ENCODE measurements around the gene SMPX.

The SMPX gene

DNA sequence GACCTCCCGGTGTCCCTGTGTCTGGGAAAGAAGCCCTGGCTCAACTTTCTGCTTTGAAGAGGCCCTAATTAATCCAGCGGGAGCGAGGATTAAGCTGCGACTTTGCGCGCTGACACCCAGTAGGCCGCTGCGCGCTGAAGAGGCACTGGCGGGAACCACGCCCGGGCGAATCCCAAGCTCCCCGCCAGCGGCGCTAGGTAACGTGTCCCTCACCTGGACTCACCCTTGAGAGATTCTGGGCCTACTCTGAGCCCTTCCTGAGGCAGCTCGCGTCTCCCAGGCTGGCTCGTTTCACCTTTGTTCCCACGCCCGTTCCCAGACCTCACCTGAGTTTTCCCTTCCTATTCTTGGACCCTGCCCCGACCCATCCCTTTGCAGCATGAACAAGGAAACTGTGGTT, 99.2 kb downstream of the SMPX start:
- Histone ChIP-seq H3K27ac (ENCODE audit: low read depth, low read length) (no peak overlapping the region), H3K23ac (ENCODE audit: low read length) (no peak overlapping the region), H3K56ac (ENCODE audit: low read length) (no peak overlapping the region), H3K79me2 (ENCODE audit: control insufficient read depth, insufficient read depth, low read length) (no peaks in the 10 kb centered on the region), H3K9ac (ENCODE audit: low read length) (no peak overlapping the region), H2BK120ac (ENCODE audit: low read depth, low read length) (no peak overlapping the region), H2BK15ac (replicated peaks; ENCODE audit: low read depth) (no peak overlapping the region), H2BK5ac (ENCODE audit: low read length) (no peak overlapping the region), H3K18ac (ENCODE audit: low read length) (no peak overlapping the region), H2AK5ac (ENCODE audit: low read length) (no peak overlapping the region), H3K27me3 (ENCODE audit: insufficient read depth, low read length, poor library complexity) (no peaks in the 10 kb centered on the region), H3K4me3 (ENCODE audit: low read length) (no peak overlapping the region), H3K4me2 (ENCODE audit: low read length) (no peak overlapping the region), H3K4me1 (ENCODE audit: control insufficient read depth, low read depth, low read length) (no peaks in the 10 kb centered on the region), H3K4ac (ENCODE audit: low read depth, low read length) (no peak overlapping the region), H4K5ac (ENCODE audit: low read length) (no peak overlapping the region), H3K79me1 (ENCODE audit: low read length) (no peaks in the 10 kb centered on the region), H4K8ac (ENCODE audit: low read depth, low read length) (no peak overlapping the region), H3K36me3 (ENCODE audit: control insufficient read depth, insufficient read depth, low read length) (no peaks in the 10 kb centered on the region)
- WGBS (ENCODE audit: extremely low coverage, insufficient coverage, low lambda C conversion rate) = no CpG with 5 or more reads among the region's 23 CpGs
- no peak for DNase-seq

DNA sequence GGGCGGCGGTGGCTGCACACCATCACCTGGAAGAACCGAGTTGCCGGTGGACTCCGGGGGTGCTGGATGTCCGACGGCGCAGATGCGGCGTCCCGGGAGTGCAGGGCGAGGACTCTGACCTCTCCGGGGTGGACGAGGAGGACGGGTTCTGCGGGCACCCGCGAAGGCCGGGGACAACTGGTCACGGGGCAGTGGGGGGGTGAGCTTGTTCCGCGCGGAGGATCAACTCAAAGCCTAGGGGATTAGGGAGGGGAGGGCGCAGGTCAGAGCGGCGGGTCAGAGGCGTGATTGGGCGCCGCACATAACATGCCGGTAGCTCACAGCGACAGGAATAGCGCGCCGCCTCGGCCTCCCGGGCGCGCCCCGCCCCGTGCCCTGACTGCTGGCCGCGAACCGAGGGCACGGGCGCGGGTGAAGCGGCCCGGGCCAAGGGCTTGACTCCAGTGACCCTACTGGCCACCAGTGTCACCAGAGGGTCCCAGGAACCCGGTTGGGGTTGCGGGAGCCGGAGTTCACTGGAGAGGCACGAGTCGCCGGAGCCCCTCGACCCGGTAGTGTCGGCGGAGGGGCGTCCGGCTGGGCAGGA, 99.7 kb downstream of the SMPX start, which contains the start of gene KLHL34:
Gene KLHL34 (minus strand): TSS at position 179 of the 586 bp plus-strand sequence. CDS start 542 bp downstream, outside the sequence.
- no peak within 1 kb of the TSS for H4K5ac ChIP-seq (ENCODE audit: low read length)
- H3K4me2 ChIP-seq (ENCODE audit: low read length) = no peak within 1 kb of the TSS
- H3K4me1 ChIP-seq (ENCODE audit: control insufficient read depth, low read depth, low read length) = no peaks in the 10 kb centered on the region
- H3K4ac ChIP-seq (ENCODE audit: low read depth, low read length) = no peak within 1 kb of the TSS
- no peak within 1 kb of the TSS for H2BK120ac ChIP-seq (ENCODE audit: low read depth, low read length)
- no peak within 1 kb of the TSS for H2AK5ac ChIP-seq (ENCODE audit: low read length)
- no peak within 1 kb of the TSS for H3K9ac ChIP-seq (ENCODE audit: low read length)
- H3K27ac ChIP-seq (ENCODE audit: low read depth, low read length) = no peak within 1 kb of the TSS
- H3K23ac ChIP-seq (ENCODE audit: low read length) = no peak within 1 kb of the TSS
- H3K79me1 ChIP-seq (ENCODE audit: low read length) = no peaks in the 10 kb centered on the region
- no peak within 1 kb of the TSS for H2BK15ac ChIP-seq (replicated peaks; ENCODE audit: low read depth)
- no peak for DNase-seq
- H3K36me3 ChIP-seq (ENCODE audit: control insufficient read depth, insufficient read depth, low read length) = no peaks in the 10 kb centered on the region
- no peak within 1 kb of the TSS for H3K56ac ChIP-seq (ENCODE audit: low read length)
- H2BK5ac ChIP-seq (ENCODE audit: low read length) = no peak within 1 kb of the TSS
- WGBS (ENCODE audit: extremely low coverage, insufficient coverage, low lambda C conversion rate) = no CpG with 5 or more reads among the region's 60 CpGs
- no peaks in the 10 kb centered on the region for H3K27me3 ChIP-seq (ENCODE audit: insufficient read depth, low read length, poor library complexity)
- H3K4me3 ChIP-seq (ENCODE audit: low read length) = no peak within 1 kb of the TSS
- no peak within 1 kb of the TSS for H3K18ac ChIP-seq (ENCODE audit: low read length)
- no peak within 1 kb of the TSS for H4K8ac ChIP-seq (ENCODE audit: low read depth, low read length)
- H3K79me2 ChIP-seq (ENCODE audit: control insufficient read depth, insufficient read depth, low read length) = no peaks in the 10 kb centered on the region

DNA sequence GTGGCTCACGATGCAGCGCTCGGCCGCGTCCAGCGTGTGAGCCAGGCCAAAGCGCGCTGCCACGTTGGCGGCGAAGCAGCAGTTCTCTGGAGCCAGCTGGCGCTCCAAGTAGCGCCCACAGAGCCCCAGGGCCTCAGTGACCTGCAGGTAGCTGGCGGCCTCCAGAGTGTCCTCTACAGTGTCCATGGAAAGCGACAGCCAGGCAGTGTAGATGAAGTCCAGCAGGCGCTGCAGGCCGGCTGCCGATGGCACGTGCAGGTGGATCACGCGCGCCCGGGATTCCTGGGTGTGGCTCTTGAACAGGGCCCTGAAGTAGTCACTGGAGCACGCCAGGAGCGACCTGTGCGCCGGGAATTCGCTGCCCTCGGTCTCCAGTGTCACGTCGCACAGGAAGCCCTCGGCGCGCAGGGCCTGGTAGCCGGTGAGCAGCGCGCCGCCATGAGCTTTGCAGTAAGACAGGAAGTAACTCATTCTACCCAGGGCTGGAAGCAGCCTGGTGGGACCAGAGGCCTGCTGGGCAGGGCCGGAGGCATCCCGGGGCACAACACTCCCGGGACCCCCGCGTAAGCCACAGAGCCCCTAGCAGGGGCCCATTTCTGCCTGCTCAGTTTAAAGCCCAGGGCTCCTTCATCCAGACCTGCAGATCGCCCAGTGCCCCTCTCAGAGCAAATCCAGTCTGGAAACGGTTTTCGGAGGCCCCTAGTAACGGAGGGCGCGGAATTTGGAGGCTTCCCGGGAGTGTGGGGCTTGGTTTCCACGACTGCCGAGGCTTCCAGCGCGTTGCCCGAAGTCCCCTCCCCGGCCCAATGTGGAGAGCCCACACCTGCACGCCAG, 100.4 kb downstream of the SMPX start:
- no peaks in the 10 kb centered on the region for H3K27me3 ChIP-seq (ENCODE audit: insufficient read depth, low read length, poor library complexity)
- no peak overlapping the region for H2BK15ac ChIP-seq (replicated peaks; ENCODE audit: low read depth)
- H2AK5ac ChIP-seq (ENCODE audit: low read length) = no peak overlapping the region
- no peaks in the 10 kb centered on the region for H3K79me2 ChIP-seq (ENCODE audit: control insufficient read depth, insufficient read depth, low read length)
- no peak overlapping the region for H2BK120ac ChIP-seq (ENCODE audit: low read depth, low read length)
- H3K4me3 ChIP-seq (ENCODE audit: low read length) = no peak overlapping the region
- no peak overlapping the region for H4K5ac ChIP-seq (ENCODE audit: low read length)
- no peaks in the 10 kb centered on the region for H3K4me1 ChIP-seq (ENCODE audit: control insufficient read depth, low read depth, low read length)
- H3K4me2 ChIP-seq (ENCODE audit: low read length) = no peak overlapping the region
- no peak overlapping the region for H4K8ac ChIP-seq (ENCODE audit: low read depth, low read length)
- H3K23ac ChIP-seq (ENCODE audit: low read length) = no peak overlapping the region
- WGBS (ENCODE audit: extremely low coverage, insufficient coverage, low lambda C conversion rate) = no CpG with 5 or more reads among the region's 57 CpGs
- no peak overlapping the region for H3K9ac ChIP-seq (ENCODE audit: low read length)
- no peak overlapping the region for H3K56ac ChIP-seq (ENCODE audit: low read length)
- no peak overlapping the region for H2BK5ac ChIP-seq (ENCODE audit: low read length)
- no peaks in the 10 kb centered on the region for H3K36me3 ChIP-seq (ENCODE audit: control insufficient read depth, insufficient read depth, low read length)
- H3K27ac ChIP-seq (ENCODE audit: low read depth, low read length) = no peak overlapping the region
- H3K18ac ChIP-seq (ENCODE audit: low read length) = no peak overlapping the region
- DNase-seq = no peak
- H3K4ac ChIP-seq (ENCODE audit: low read depth, low read length) = no peak overlapping the region
- H3K79me1 ChIP-seq (ENCODE audit: low read length) = no peaks in the 10 kb centered on the region

DNA sequence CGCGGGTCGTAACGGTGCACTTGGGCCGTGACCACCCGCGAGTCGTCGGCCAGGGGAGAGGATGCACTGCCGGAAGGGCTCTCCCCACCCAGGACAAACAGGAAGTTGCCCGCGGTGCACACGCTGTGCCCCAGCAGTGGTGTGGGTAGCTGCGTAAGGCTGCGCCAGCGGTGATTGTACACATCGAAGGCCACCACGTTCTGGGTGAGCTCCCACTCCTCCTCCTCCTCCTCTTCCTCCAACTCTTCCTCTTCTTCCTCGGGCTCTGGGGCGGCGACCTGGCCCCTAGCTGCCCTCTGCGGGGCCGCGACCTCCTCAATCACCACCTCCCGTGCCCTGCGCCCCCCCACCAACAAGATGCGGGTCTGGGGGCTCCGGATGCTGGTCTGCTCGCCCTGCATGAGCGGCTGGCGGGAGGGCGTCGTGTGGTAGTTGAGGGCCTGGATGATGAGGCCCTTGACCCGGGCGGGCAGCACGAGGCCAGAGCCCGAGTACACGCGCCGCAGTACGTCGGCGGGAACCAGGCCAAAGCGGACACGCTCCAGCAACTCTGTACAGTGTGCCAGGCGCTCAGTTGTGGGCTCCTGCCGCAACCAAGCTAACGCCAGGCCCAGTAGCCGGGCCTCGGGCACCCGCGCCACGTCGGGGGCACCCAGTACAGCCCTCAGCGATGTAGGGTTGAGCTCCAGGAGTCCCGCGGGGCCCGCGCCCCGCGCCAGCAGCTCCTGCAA, 101.2 kb downstream of the SMPX start:
- no peaks in the 10 kb centered on the region for H3K79me2 ChIP-seq (ENCODE audit: control insufficient read depth, insufficient read depth, low read length)
- H3K79me1 ChIP-seq (ENCODE audit: low read length) = no peaks in the 10 kb centered on the region
- H3K4ac ChIP-seq (ENCODE audit: low read depth, low read length) = no peak overlapping the region
- H3K36me3 ChIP-seq (ENCODE audit: control insufficient read depth, insufficient read depth, low read length) = no peaks in the 10 kb centered on the region
- no peak overlapping the region for H3K9ac ChIP-seq (ENCODE audit: low read length)
- H3K4me1 ChIP-seq (ENCODE audit: control insufficient read depth, low read depth, low read length) = no peaks in the 10 kb centered on the region
- no peak overlapping the region for H2BK5ac ChIP-seq (ENCODE audit: low read length)
- H3K56ac ChIP-seq (ENCODE audit: low read length) = no peak overlapping the region
- DNase-seq = no peak
- H3K23ac ChIP-seq (ENCODE audit: low read length) = no peak overlapping the region
- H3K4me3 ChIP-seq (ENCODE audit: low read length) = no peak overlapping the region
- no peak overlapping the region for H2AK5ac ChIP-seq (ENCODE audit: low read length)
- no peak overlapping the region for H2BK15ac ChIP-seq (replicated peaks; ENCODE audit: low read depth)
- WGBS (ENCODE audit: extremely low coverage, insufficient coverage, low lambda C conversion rate) = no CpG with 5 or more reads among the region's 61 CpGs
- H3K27me3 ChIP-seq (ENCODE audit: insufficient read depth, low read length, poor library complexity) = no peaks in the 10 kb centered on the region
- no peak overlapping the region for H3K27ac ChIP-seq (ENCODE audit: low read depth, low read length)
- no peak overlapping the region for H4K8ac ChIP-seq (ENCODE audit: low read depth, low read length)
- no peak overlapping the region for H2BK120ac ChIP-seq (ENCODE audit: low read depth, low read length)
- no peak overlapping the region for H3K4me2 ChIP-seq (ENCODE audit: low read length)
- no peak overlapping the region for H3K18ac ChIP-seq (ENCODE audit: low read length)
- H4K5ac ChIP-seq (ENCODE audit: low read length) = no peak overlapping the region

All from mesendoderm (in vitro differentiated cells).